Activated naive CD4-positive, alpha-beta T cell treated with anti-CD3 and anti-CD28 coated beads, Interleukin-2, amount 50 U/mL, for 72 hours (primary cell): ENCODE results near the gene SCAF11. TPM values are rescaled to one million over a fixed set of nuclear protein-coding genes. Genes with fewer than 3 reads are reported as not detected.

Source experiments
- ATAC-seq, 2 donors: fragments of 150-1000 bp; cut with Tn5 transposase; 2 replicates each; pipeline ENCODE4 v1.10.0; 2021; ENCODE audit warnings: mild to moderate bottlenecking in 2 of 2, moderate library complexity in 2 of 2
- DNase-seq, 2 donors: peaks; one replicate each; pipeline ENCODE4 v3.0.0; 2021 to 2022; ENCODE audit warnings: low spot score in 2 of 2
- H3K27ac Mint-ChIP-seq, 2 donors: one replicate each; pipeline ENCODE4 v1.8.0; 2022; ENCODE audit warnings: mild to moderate bottlenecking in 2 of 2, mixed read lengths in 2 of 2
- H3K36me3 Mint-ChIP-seq, 2 donors: one replicate each; pipeline ENCODE4 v1.8.0; 2022; ENCODE audit warnings: mixed read lengths in 2 of 2
- H3K9me3 Mint-ChIP-seq, 2 donors: one replicate each; pipeline ENCODE4 v1.8.0; 2022; ENCODE audit warnings: mixed read lengths in 2 of 2
- total RNA-seq, 2 donors: library from RNA; stranded (reverse); gene quantifications; one replicate each; pipeline ENCODE4 v1.2.3, GENCODE V29; 2022

SCAF11 gene
- total RNA-seq, 2 donors from 2014 or later = 121 to 123 TPM

GRCh38 chr12:45909041-45909713 is 81.2 kb downstream of the SCAF11 start:
- DNase-seq (no peak), ATAC-seq (no peak)
- Mint-ChIP-seq H3K27ac (no peak overlapping the region), H3K36me3 (peaks cover 5% of the 10 kb centered on the region in 2 donors), H3K9me3 (no peaks in the 10 kb centered on the region)

GRCh38 chr12:45907955-45908354 is 82.4 kb downstream of the SCAF11 start:
- Mint-ChIP-seq H3K36me3 (peaks cover 5% of the 10 kb centered on the region in 2 donors), H3K9me3 (no peaks in the 10 kb centered on the region), H3K27ac (no peak overlapping the region)
- no peak for ATAC-seq
- no peak for DNase-seq

GRCh38 chr12:45898094-45898493 is 92.3 kb downstream of the SCAF11 start:
- Mint-ChIP-seq H3K27ac (no peak overlapping the region), H3K9me3 (peaks cover 0 to 5% of the 10 kb centered on the region in 2 donors), H3K36me3 (peaks cover 26 to 34% of the 10 kb centered on the region in 2 donors)
- ATAC-seq (peak; percentile 26 to 70), DNase-seq (no peak)

DNA sequence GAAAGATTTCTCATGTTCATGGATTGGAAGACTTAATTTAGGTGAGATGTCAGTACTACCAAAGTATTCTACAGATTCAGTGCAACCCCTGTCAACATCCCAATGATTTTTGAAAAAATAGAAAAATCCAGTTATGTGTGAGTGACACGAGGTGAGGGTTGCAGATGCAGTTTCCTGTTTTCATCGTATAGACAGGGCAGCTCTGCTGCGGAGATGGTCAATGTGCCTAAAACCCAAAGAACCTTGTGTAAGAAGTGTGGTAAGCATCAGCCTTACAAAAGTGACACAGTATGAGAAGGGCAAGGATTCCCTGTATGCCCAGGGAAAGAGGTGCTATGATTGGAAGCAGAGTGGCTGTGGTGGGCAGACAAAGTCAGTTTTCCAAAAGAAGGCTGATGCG is 94.4 kb downstream of the SCAF11 start:
- no peak overlapping the region for H3K27ac Mint-ChIP-seq
- ATAC-seq (no peak), DNase-seq (no peak)
- H3K9me3 Mint-ChIP-seq = peaks cover 0 to 5% of the 10 kb centered on the region in 2 donors
- H3K36me3 Mint-ChIP-seq = peaks cover 26 to 36% of the 10 kb centered on the region in 2 donors

DNA sequence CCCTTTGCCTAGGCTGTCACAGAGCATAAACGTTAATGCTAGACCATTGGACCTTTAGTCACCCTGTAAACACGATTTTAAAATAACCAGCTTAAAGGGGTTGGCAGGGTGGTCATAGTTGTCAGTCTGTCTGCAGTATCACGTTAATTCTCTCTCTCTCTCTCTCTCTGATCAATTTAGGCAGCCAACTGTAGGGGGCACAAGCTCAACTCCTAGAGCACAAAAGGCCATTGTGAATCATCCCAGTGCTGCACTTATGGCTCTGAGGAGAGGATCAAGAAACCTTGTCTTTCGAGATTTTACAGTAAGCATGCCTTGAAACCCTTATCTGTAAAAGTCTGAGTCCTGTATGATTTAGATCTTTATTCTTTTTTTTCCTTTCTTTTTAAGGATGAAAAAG is 97.1 kb downstream of the SCAF11 start:
- no peak for ATAC-seq
- H3K9me3 Mint-ChIP-seq = peaks cover 0 to 4% of the 10 kb centered on the region in 2 donors
- DNase-seq = no peak
- H3K27ac Mint-ChIP-seq = no peak overlapping the region
- peaks cover 24 to 33% of the 10 kb centered on the region in 2 donors for H3K36me3 Mint-ChIP-seq

DNA sequence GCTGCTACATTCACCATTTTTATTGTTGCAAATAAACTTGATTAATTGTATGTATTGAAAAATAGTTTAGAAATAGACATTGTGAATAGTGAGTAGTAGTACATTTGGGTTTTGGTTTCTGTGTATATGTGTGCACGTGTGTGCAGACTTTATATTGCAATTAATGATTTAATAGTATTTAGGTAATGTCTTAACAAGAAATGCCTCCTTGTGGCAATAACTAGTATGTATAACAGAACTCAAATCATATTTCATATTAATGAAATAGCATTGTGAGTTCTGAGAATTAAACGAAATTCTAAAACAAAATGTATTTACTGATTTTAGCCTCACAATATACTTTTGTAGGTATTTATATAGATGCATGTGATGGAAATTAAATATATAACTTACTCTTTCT is 100.1 kb downstream of the SCAF11 start:
- no peak for DNase-seq
- Mint-ChIP-seq H3K36me3 (peaks cover 15 to 25% of the 10 kb centered on the region in 2 donors), H3K9me3 (peaks cover 0 to 6% of the 10 kb centered on the region in 2 donors), H3K27ac (no peak overlapping the region)
- ATAC-seq = no peak

DNA sequence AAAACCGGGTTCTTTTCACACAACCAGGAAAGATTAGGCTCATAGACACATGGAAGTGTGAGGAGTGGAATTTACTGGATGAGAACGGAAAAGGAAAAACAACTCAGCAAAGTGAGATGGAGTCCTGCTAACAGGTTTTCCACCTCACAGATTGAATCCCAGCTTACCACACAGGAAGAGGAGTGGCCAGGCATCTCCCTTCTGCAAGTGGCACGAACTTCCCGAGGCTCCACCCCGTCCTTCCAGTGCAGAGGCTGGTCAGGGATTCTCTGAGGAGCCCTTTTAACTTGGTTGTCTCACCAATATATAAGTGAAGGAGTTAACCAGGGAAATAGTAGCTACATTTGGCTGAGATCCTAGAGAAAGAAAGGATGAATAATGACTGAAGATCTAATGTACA is 102.8 kb downstream of the SCAF11 start:
- Mint-ChIP-seq H3K9me3 (peaks cover 0 to 6% of the 10 kb centered on the region in 2 donors), H3K36me3 (peaks cover 9 to 38% of the 10 kb centered on the region in 2 donors), H3K27ac (no peak overlapping the region)
- DNase-seq (no peak), ATAC-seq (no peak)

DNA sequence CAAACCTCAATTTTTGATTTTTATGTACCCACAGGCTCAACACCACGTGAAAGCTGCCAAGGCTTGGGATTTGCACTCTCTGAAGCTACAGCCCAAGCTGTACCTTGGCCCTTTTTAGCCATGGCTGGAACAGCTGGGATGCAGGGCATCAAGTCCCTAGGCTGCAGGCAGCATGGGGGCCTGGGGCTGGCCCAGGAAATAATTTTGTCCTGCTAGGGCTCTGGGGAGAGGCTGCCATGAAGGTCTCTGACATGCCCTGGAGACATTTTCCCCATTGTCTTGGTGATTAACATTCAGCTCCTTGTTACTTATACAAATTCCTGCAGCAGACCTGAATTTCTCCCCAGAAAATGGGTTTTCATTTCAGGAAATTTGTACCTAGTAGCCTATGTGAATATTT is 103.7 kb downstream of the SCAF11 start:
- H3K36me3 Mint-ChIP-seq = peaks cover 16 to 47% of the 10 kb centered on the region in 2 donors
- DNase-seq (no peak), ATAC-seq (no peak)
- H3K27ac Mint-ChIP-seq = no peak overlapping the region
- H3K9me3 Mint-ChIP-seq = peaks cover 0 to 9% of the 10 kb centered on the region in 2 donors

GRCh38 chr12:45883187-45883586 is 107.2 kb downstream of the SCAF11 start:
- Mint-ChIP-seq H3K9me3 (peaks cover 0 to 15% of the 10 kb centered on the region in 2 donors), H3K27ac (no peak overlapping the region), H3K36me3 (peaks cover 23 to 55% of the 10 kb centered on the region in 2 donors)
- DNase-seq (no peak), ATAC-seq (no peak)

DNA sequence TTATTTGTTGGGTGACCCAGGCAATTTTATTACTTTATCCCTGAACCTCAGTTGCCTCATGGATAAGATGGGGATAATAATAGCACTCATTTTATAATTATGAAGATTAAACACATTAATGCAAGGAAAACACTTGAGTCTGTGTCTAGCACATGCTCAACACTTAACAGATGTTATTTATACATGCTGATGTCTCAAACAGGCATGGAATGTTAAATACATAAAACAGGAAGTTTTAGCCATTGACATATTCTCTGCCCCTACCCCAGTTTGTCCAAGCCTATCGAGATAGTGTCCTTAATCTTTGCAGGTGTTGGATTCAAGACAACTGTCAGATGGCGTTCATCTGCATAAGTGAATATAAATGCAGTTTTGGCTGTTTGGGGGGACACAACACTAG is 109.8 kb downstream of the SCAF11 start:
- H3K27ac Mint-ChIP-seq = no peak overlapping the region
- no peak for DNase-seq
- peaks cover 0 to 9% of the 10 kb centered on the region in 2 donors for H3K9me3 Mint-ChIP-seq
- peaks cover 22 to 53% of the 10 kb centered on the region in 2 donors for H3K36me3 Mint-ChIP-seq
- ATAC-seq = no peak

GRCh38 chr12:45879363-45879895 is 110.9 kb downstream of the SCAF11 start:
- peaks cover 26 to 49% of the 10 kb centered on the region in 2 donors for H3K36me3 Mint-ChIP-seq
- ATAC-seq (no peak), DNase-seq (no peak)
- H3K9me3 Mint-ChIP-seq = peaks cover 0 to 9% of the 10 kb centered on the region in 2 donors
- peak overlapping the region; percentile 0 to 53 for H3K27ac Mint-ChIP-seq

DNA sequence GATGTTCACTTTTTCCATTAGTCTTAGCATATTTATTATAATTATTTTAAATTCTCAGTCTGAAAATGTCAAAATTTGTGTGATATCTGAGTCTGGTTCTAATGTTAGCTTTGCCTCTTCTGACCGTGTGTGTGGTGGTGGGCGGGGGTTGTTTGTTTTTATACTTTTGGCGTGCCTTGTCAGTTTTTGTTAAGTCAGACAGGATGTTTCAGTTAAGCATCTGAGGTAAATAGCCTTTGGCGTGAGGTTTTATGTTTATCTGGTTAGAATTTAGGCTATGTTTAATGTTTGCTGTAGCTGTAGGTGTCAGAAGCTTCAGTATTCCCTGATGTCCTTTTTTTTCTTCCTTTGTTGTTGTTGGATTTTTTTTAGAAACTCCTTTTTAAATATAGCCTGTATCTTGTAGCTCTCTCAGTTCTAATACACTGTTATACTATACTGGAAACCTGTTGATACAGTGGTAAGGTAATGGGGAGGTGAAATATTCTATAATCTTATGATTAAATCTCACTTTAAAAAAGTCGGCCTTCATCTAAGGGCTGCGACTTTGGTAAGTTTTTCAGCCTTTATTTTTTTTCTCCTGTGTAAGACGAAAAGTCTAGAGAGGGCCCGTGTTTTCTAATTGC is 111.6 kb downstream of the SCAF11 start:
- ATAC-seq (no peak), DNase-seq (no peak)
- Mint-ChIP-seq H3K9me3 (peaks cover 0 to 9% of the 10 kb centered on the region in 2 donors), H3K36me3 (peaks cover 27 to 46% of the 10 kb centered on the region in 2 donors), H3K27ac (peak overlapping the region; percentile 0 to 53)

DNA sequence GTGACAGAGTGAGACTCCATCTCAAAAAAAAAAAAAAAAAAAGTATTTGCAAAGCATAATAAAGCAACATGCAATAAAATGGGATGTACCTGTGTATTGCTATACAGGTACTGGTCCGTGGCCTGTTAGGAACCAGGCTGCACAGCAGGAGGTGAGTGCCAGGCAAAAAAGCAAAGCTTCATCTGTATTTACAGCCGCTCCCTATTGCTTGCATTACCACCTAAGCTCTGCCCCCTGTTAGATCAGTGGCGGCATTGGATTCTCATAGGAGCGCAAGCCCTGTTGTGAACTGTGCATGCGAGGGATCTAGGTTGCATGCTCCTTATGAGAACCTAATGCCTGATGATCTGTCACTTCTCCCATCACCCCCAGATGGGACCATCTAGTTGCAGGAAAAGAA is 113.3 kb downstream of the SCAF11 start:
- H3K27ac Mint-ChIP-seq = no peak overlapping the region
- peaks cover 29 to 39% of the 10 kb centered on the region in 2 donors for H3K36me3 Mint-ChIP-seq
- no peak for ATAC-seq

DNA sequence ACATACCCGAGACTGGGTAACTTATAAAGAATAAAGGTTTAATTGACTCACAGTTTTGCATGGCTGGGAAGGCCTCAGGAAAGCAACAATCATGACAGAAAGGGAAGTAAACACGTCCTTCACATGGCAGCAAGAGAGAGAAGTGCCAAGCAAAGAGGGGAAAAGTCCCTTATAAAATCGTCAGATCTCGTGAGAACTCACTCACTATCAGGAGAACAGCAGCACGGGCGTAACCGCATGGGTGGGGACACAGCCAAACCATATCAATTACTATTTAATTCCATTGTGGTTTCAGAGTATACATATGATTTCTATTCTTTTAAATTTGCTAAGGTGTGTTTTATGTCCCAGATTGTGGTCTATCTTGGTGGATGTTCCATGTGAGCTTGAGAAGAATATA is 117.9 kb downstream of the SCAF11 start:
- DNase-seq = no peak
- no peak for ATAC-seq
- Mint-ChIP-seq H3K27ac (peak overlapping the region in 1 of 2 donors; percentile 8), H3K9me3 (no peaks in the 10 kb centered on the region), H3K36me3 (peaks cover 19 to 34% of the 10 kb centered on the region in 2 donors)

More for the DNA sequence above, 113.3 kb downstream of the SCAF11 start:
- no peak for DNase-seq
- H3K9me3 Mint-ChIP-seq = peaks cover 0 to 9% of the 10 kb centered on the region in 2 donors
